Gastroesophageal sphincter (tissue), 4 donors: ENCODE results near the gene TENT4A. TPM values are rescaled to one million over a fixed set of nuclear protein-coding genes. Genes with fewer than 3 reads are reported as not detected.
A peak's percentile ranks its signal among the peaks of the same experiment; 100 is the strongest.

Experiments
- ATAC-seq: fragments of 150-250 bp; one replicate; pipeline ENCODE4 v1.9.1; 2016; ENCODE audit warnings: mild to moderate bottlenecking, moderate library complexity
- H3K27ac ChIP-seq, 4 donors: fragments of 200-600 bp; sonication (generic) in 3 of 4; 1 replicate in 3 of 4; 2 replicates in 1 of 4; pipeline ENCODE4 v1.5.1; 2016 to 2019
- H3K27me3 ChIP-seq: fragments of 200-600 bp; sonication (generic); one replicate; pipeline ENCODE4 v1.5.1; 2019
- H3K36me3 ChIP-seq, 2 donors: fragments of 200-600 bp; sonication (generic); one replicate each; pipeline ENCODE4 v1.5.1; 2019; ENCODE audit warnings: control low read depth in 1 of 2
- H3K4me1 ChIP-seq, 3 donors: fragments of 200-600 bp; sonication (generic); 1 replicate in 2 of 3; 2 replicates in 1 of 3; pipeline ENCODE4 v1.5.1; 2016 to 2019; ENCODE audit warnings: control low read depth in 2 of 3
- H3K4me3 ChIP-seq, 2 donors: fragments of 200-600 bp; sonication (generic); one replicate each; pipeline ENCODE4 v1.5.1; 2019; ENCODE audit warnings: mild to moderate bottlenecking in 1 of 2, moderate library complexity in 1 of 2
- H3K9me3 ChIP-seq, 3 donors: fragments of 200-600 bp; sonication (generic); one replicate each; pipeline ENCODE4 v1.5.1; 2017 to 2019; ENCODE audit warnings: control low read depth in 2 of 3
- EP300 ChIP-seq: sonication (generic); formaldehyde crosslinking; IDR thresholded peaks from one replicate; pipeline ENCODE4 v1.6.1; 2017; ENCODE audit warnings: antibody characterized with exemption, mild to moderate bottlenecking
- POLR2A ChIP-seq, 2 donors: fragments of 450-650 bp; IDR thresholded peaks; one replicate each; pipeline ENCODE4 v1.6.1; 2017; ENCODE audit warnings: antibody characterized with exemption in 2 of 2, mild to moderate bottlenecking in 2 of 2, moderate library complexity in 1 of 2
- POLR2AphosphoS5 ChIP-seq: sonication (generic); formaldehyde crosslinking; IDR thresholded peaks from one replicate; pipeline ENCODE4 v1.6.1; 2017; ENCODE audit warnings: antibody characterized with exemption
- WGBS, 2 donors: methylation state at CpG; one replicate each; pipeline ENCODE4 v1.1.5; 2018; ENCODE audit warnings: low coverage in 1 of 2; 5-methylcytosine and 5-hydroxymethylcytosine counted together
- total RNA-seq, 4 donors: library from RNA; depleted of rRNA; stranded (reverse); fragments of >200 nt; gene quantifications; one replicate each; pipeline ENCODE4 v1.1.0, GENCODE V29; 2016
- TF ChIP-seq, protein P1 (sequence below), 4 experiments: fragments of 200-600 bp in 2 of 4; fragments of 450-650 bp in 2 of 4; sonication (generic) in 1 of 4; IDR thresholded peaks; one replicate each; pipeline ENCODE4 v1.5.1; 2017 to 2019; ENCODE audit warnings: antibody characterized with exemption in 4 of 4, mild to moderate bottlenecking in 2 of 4, moderate library complexity in 2 of 4

TENT4A gene
- total RNA-seq, 4 donors from 2014 or later, result 15.8 to 21.3 (median 17.3) TPM

DNA sequence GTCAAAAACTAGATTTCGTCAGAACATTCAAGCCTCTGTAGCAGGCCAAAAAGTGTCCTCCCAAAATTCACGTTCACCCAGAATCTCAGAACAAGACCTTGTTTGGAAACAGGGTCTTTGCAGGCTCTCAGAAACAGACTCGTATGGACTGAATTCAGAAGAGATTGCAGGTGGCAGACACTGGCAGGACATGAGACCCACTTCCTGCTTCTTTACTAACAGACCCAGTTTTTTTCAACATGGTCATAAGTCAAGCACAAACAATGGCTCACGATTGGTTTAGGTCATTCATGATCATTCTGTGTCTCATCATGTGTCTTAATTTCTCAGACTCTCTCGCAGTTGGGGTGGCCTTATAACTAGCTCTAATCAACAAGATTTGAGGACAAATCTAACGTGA, 5.4 kb upstream of the TENT4A start:
- Histone ChIP-seq H3K27ac (no peak overlapping the region), H3K27me3 (no peaks in the 10 kb centered on the region), H3K36me3 (no peaks in the 10 kb centered on the region), H3K4me1 (peaks cover 10 to 44% (median 21%) of the 10 kb centered on the region in 3 donors), H3K9me3 (no peaks in the 10 kb centered on the region), H3K4me3 (no peak overlapping the region)
- 51 to 55% methylated on average over 5 of the region's 6 CpGs for WGBS, 2 donors
- TF ChIP-seq POLR2AphosphoS5, result no peak
- no peak for TF ChIP-seq POLR2A (IDR thresholded peaks at IDR 0.05)
- TF ChIP-seq EP300, result no peak
- TF ChIP-seq, protein P1, sequence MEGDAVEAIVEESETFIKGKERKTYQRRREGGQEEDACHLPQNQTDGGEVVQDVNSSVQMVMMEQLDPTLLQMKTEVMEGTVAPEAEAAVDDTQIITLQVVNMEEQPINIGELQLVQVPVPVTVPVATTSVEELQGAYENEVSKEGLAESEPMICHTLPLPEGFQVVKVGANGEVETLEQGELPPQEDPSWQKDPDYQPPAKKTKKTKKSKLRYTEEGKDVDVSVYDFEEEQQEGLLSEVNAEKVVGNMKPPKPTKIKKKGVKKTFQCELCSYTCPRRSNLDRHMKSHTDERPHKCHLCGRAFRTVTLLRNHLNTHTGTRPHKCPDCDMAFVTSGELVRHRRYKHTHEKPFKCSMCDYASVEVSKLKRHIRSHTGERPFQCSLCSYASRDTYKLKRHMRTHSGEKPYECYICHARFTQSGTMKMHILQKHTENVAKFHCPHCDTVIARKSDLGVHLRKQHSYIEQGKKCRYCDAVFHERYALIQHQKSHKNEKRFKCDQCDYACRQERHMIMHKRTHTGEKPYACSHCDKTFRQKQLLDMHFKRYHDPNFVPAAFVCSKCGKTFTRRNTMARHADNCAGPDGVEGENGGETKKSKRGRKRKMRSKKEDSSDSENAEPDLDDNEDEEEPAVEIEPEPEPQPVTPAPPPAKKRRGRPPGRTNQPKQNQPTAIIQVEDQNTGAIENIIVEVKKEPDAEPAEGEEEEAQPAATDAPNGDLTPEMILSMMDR (IDR thresholded peaks at IDR 0.05), result no peak
- no peak for ATAC-seq

DNA sequence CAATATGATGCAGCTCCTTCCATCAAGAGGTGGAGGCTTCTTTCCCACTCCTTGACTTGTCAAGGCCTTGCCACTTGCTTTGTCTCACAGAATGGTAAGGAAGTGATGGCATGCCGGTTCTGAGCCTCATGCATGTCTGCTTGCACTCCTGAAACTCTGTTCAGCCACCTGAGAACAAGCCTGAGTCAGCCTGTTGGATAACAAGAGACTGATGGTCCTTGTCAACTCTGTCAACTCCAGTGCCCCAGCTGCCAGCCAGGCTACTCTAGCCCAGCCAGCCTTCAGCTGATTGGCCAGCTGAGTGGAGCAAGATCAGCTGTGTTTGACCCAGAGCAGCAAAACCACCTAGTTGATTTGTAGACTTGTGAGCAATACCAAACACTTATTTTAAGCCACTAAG, 4.4 kb upstream of the TENT4A start:
- TF ChIP-seq EP300, result no peak
- no peak for TF ChIP-seq POLR2A (IDR thresholded peaks at IDR 0.05)
- TF ChIP-seq, protein P1 (IDR thresholded peaks at IDR 0.05), result no peak
- no peak for TF ChIP-seq POLR2AphosphoS5
- Histone ChIP-seq H3K27me3 (no peaks in the 10 kb centered on the region), H3K36me3 (no peaks in the 10 kb centered on the region), H3K4me3 (no peak overlapping the region), H3K4me1 (peaks cover 10 to 38% (median 20%) of the 10 kb centered on the region in 3 donors), H3K9me3 (no peaks in the 10 kb centered on the region), H3K27ac (no peak overlapping the region)
- no peak for ATAC-seq
- 88% methylated on average over 1 of the region's 1 CpG; no CpG with 5 or more reads in 1 of the 2 donors for WGBS, 2 donors

DNA sequence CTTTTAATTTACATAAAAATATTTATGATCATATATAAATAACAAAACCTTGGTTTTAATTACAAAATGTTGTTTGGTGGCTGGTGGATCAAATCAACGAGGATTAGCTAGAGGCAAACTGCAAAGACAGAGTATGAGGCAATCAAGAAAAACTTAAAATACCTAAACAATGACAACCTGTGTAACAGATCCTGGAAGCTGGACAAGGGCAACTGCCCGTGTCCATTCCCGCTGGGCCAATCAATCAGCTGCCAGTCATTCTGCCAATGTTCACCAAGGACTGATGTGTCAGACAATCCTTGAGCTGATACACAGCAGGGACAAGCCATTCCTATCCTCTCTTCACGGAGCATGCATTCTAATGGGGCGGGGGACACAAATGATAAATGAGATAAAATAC, 3.2 kb upstream of the TENT4A start:
- H3K4me1 ChIP-seq, result peaks cover 4 to 31% (median 15%) of the 10 kb centered on the region in 3 donors
- H3K36me3 ChIP-seq, result no peaks in the 10 kb centered on the region
- H3K4me3 ChIP-seq, result no peak overlapping the region
- ATAC-seq, result no peak
- no peak overlapping the region for H3K27ac ChIP-seq
- no peaks in the 10 kb centered on the region for H3K9me3 ChIP-seq
- 56 to 74% methylated on average over 3 to 5 of the region's 5 CpGs for WGBS, 2 donors
- TF ChIP-seq EP300 (no peak), POLR2A (IDR thresholded peaks at IDR 0.05) (no peak), POLR2AphosphoS5 (no peak)
- TF ChIP-seq, protein P1 (IDR thresholded peaks at IDR 0.05), result no peak
- no peaks in the 10 kb centered on the region for H3K27me3 ChIP-seq

DNA sequence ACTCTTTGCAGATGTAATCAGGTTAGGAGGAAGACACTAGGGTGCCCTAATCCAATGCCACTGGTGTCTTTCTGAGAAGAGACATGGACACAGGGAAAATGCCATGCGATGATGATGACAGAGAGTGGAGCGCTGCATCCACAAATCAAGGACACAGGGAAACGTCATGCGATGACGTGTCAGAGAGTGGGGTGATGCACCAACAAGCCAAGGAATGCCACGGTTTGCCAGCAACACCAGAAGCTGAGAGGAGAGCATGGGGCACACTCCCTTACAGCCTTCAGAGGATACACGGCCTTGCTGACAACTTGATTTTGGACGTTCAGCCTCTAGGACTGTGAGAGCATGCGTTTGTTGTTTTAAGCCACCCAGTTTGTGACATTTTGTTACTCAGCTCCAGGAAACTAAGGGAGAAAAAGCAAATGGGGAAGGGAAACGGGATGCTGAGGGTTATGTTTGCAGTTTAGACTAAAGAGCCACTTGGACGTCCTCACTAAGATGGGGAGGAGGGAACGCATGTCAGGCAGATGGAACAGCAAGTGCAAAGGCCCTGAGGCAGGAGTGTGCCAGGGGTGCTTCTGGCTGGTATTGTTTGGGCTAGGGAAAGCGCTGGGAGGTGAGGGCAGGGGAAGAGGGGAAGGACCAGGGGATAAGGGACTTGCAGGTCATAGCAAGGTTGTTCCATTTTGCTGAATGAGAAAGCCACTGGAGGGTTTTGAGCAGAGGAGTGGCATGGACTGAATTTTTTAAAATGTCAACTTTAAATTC, 2.5 kb upstream of the TENT4A start:
- ATAC-seq, result no peak
- TF ChIP-seq POLR2A (IDR thresholded peaks at IDR 0.05), result no peak
- no peaks in the 10 kb centered on the region for H3K27me3 ChIP-seq
- WGBS, 2 donors, result 64 to 78% methylated on average over 8 to 10 of the region's 13 CpGs
- H3K4me3 ChIP-seq, result no peak overlapping the region
- no peaks in the 10 kb centered on the region for H3K36me3 ChIP-seq
- H3K27ac ChIP-seq, result no peak overlapping the region
- no peaks in the 10 kb centered on the region for H3K9me3 ChIP-seq
- peaks cover 0 to 31% (median 18%) of the 10 kb centered on the region in 3 donors for H3K4me1 ChIP-seq

DNA sequence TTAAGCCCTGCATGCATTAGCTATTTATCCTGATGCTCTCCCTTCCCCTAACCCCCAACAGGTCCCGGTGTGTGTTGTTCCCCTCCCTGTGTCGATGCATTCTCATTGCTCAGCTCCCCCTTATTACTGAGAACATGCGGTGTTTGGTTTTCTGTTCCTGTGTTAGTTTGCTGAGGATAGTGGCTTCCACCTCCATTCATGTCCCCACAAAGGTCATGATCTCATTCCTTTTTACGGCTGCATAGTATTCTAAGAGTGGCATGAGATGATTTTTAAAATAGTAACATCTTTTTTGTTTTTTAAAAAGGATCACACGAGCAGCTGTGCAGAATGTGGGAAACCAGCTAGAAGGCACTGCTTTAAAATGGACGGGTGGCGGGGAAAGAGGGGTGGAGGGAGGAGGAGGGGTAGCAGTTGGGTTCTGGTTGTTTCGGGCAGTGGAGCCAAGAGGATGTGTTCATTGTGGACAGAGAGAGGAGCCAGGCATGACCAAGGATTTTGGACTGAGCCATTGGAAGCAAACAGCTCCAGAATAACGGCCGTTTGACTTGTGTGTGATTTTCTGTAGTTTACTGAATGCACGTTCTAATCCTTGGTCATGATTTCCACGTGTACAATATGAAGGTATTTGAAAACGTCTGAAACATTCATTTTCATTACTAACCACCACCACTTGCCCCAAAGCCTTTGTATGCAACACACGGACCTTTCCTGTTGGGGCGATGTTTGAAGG, 1.7 kb upstream of the TENT4A start:
- H3K9me3 ChIP-seq, result no peaks in the 10 kb centered on the region
- H3K4me3 ChIP-seq, result peak overlapping the region; percentile 65 to 89
- H3K36me3 ChIP-seq, result no peaks in the 10 kb centered on the region
- H3K27me3 ChIP-seq, result no peaks in the 10 kb centered on the region
- 35 to 39% methylated on average over 13 to 14 of the region's 15 CpGs for WGBS, 2 donors
- TF ChIP-seq POLR2AphosphoS5, result no peak
- TF ChIP-seq EP300, result no peak
- TF ChIP-seq, protein P1 (IDR thresholded peaks at IDR 0.05), result peak in 1 of 4 experiments; percentile 24
- no peak for ATAC-seq
- peak overlapping the region; percentile 92 to 99 (median 96) for H3K27ac ChIP-seq
- peaks cover under 1 to 31% (median 26%) of the 10 kb centered on the region in 3 donors for H3K4me1 ChIP-seq
